B cell (primary cell): Measurements from ENCODE around the gene FKBP6. TPM values are rescaled to one million over a fixed set of nuclear protein-coding genes. Genes with fewer than 3 reads are reported as not detected.

Source experiments
- ATAC-seq: fragments of 200-7000 bp; cut with Tn5 transposase; one replicate; pipeline ENCODE4 v1.10.0; 2021; ENCODE audit warnings: low read depth, mild to moderate bottlenecking, moderate number of reproducible peaks, moderate library complexity
- CTCF ChIA-PET: fragments of 350-600 bp; sonication (Branson Sonifier 250); formaldehyde crosslinking; loops from one replicate; lab custom pipeline; 2021; ENCODE audit warnings: antibody characterized with exemption, inconsistent platforms; lab: Charles Lee
- POLR2A ChIA-PET: fragments of 350-600 bp; sonication (Branson Sonifier 250); formaldehyde crosslinking; loops from one replicate; lab custom pipeline; 2021; ENCODE audit warnings: antibody characterized with exemption; lab: Charles Lee
- DNase-seq: peaks from one replicate; pipeline ENCODE4 v3.0.0; 2013
- H2AFZ ChIP-seq: 2 replicates; pipeline ENCODE4 v1.6.1; 2012; ENCODE audit warnings: mild to moderate bottlenecking, low read depth, low read length; ENCODE audit not compliant: insufficient read depth, poor library complexity, severe bottlenecking
- H3K27ac ChIP-seq, 2 donors: 1 replicate in 1 of 2; 2 replicates in 1 of 2; pipeline ENCODE4 v1.5.1; 2012 to 2013; ENCODE audit warnings: low read length in 2 of 2, mild to moderate bottlenecking in 2 of 2, moderate library complexity in 1 of 2
- H3K27me3 ChIP-seq, 4 experiments: fragments of 200-600 bp in 1 of 4; sonication (generic) in 1 of 4; replicated peaks in 1 of 4; 1 replicate in 2 of 4; 2 replicates in 2 of 4; pipeline versions ENCODE4 v1.6.1 to v1.7.0; 2013 to 2016; ENCODE audit warnings: low read length in 3 of 4, mild to moderate bottlenecking in 2 of 4, mixed read lengths in 1 of 4, moderate library complexity in 1 of 4; ENCODE audit not compliant: insufficient read depth in 4 of 4, control insufficient read depth in 3 of 4; ENCODE audit errors: control extremely low read depth in 1 of 4
- H3K36me3 ChIP-seq, 2 experiments: replicated peaks in 1 of 2; 1 replicate in 1 of 2; 2 replicates in 1 of 2; pipeline versions ENCODE4 v1.6.1 to v1.7.1; 2013; ENCODE audit warnings: low read length in 1 of 2; ENCODE audit not compliant: insufficient read depth in 2 of 2, control insufficient read depth in 1 of 2; ENCODE audit errors: control extremely low read depth in 1 of 2, extremely low read depth in 1 of 2
- H3K4me1 ChIP-seq, 2 donors: fragments of 200-600 bp in 1 of 2; sonication (generic) in 1 of 2; 1 replicate in 1 of 2; 2 replicates in 1 of 2; pipeline versions ENCODE4 v1.5.1 to v1.6.1; 2013 to 2017; ENCODE audit warnings: low read length in 2 of 2; ENCODE audit not compliant: control insufficient read depth in 2 of 2, insufficient read depth in 2 of 2
- H3K4me2 ChIP-seq: replicated peaks from 2 replicates; pipeline ENCODE3; 2012; ENCODE audit warnings: mild to moderate bottlenecking, low read depth, low read length; ENCODE audit not compliant: poor library complexity, severe bottlenecking
- H3K4me3 ChIP-seq, 5 experiments: fragments of 200-600 bp in 1 of 5; sonication (generic) in 1 of 5; 1 replicate in 3 of 5; 2 replicates in 2 of 5; pipeline versions ENCODE4 v1.5.1 to v1.7.0; 2011 to 2016; ENCODE audit warnings: low read length in 4 of 5, mild to moderate bottlenecking in 4 of 5, low read depth in 2 of 5, control low read depth in 1 of 5, moderate library complexity in 1 of 5; ENCODE audit not compliant: insufficient read depth in 1 of 5; ENCODE audit errors: control extremely low read depth in 1 of 5, extremely low read depth in 1 of 5
- H3K79me2 ChIP-seq: fragments of 200-600 bp; sonication (generic); one replicate; pipeline ENCODE4 v1.6.0; 2016; ENCODE audit warnings: low read length; ENCODE audit not compliant: control insufficient read depth, insufficient read depth
- H3K9ac ChIP-seq: fragments of 200-600 bp; sonication (generic); 2 replicates; pipeline ENCODE4 v1.6.1; 2017; ENCODE audit warnings: mild to moderate bottlenecking, low read length, moderate library complexity
- H3K9me3 ChIP-seq, 3 donors: one replicate each; pipeline versions ENCODE4 v1.6.1 to v1.7.1; 2013; ENCODE audit warnings: low read length in 2 of 3; ENCODE audit not compliant: control insufficient read depth in 2 of 3, insufficient read depth in 1 of 3; ENCODE audit errors: control extremely low read depth in 1 of 3
- H4K20me1 ChIP-seq: 2 replicates; pipeline ENCODE4 v1.6.0; 2012; ENCODE audit warnings: mild to moderate bottlenecking, low read length; ENCODE audit not compliant: insufficient read depth, control insufficient read depth, poor library complexity, severe bottlenecking
- H3K27ac Mint-ChIP-seq: one replicate; pipeline ENCODE4 v1.8.0; 2021; ENCODE audit warnings: mixed read lengths
- H3K27me3 Mint-ChIP-seq: one replicate; pipeline ENCODE4 v1.8.0; 2021; ENCODE audit warnings: mixed read lengths
- H3K4me1 Mint-ChIP-seq: one replicate; pipeline ENCODE4 v1.8.0; 2021; ENCODE audit warnings: mixed read lengths
- H3K4me3 Mint-ChIP-seq: one replicate; pipeline ENCODE4 v1.8.0; 2021; ENCODE audit warnings: mixed read lengths
- H3K9me3 Mint-ChIP-seq: one replicate; pipeline ENCODE4 v1.8.0; 2022; ENCODE audit warnings: mixed read lengths; ENCODE audit not compliant: insufficient read depth
- EZH2 ChIP-seq: IDR thresholded peaks from 2 replicates; pipeline ENCODE4 v1.6.1; 2012; ENCODE audit warnings: borderline replicate concordance, low read depth, mild to moderate bottlenecking, moderate library complexity, low read length; ENCODE audit not compliant: insufficient read depth, poor library complexity, severe bottlenecking
- WGBS: methylation state at CpG from one replicate; pipeline ENCODE4 v1.1.5; 2013; ENCODE audit warnings: missing lambda C conversion rate; ENCODE audit not compliant: insufficient coverage; 5-methylcytosine and 5-hydroxymethylcytosine counted together
- intact Hi-C: fragments of 100-400 bp; cut with micrococcal nuclease; formaldehyde crosslinking; loops from one replicate; pipeline ENCODE4 v1.10.0; 2022
- polyA plus RNA-seq: library from polyadenylated mRNA; depleted of rRNA; stranded (reverse); fragments of >200 nt; gene quantifications from 2 replicates; pipeline ENCODE4 v1.2.3, GENCODE V29; 2012
- total RNA-seq, 2 donors: library from RNA; stranded (reverse); fragments of 120-200 nt in 1 of 2; gene quantifications; 1 replicate in 1 of 2; 2 replicates in 1 of 2; pipeline versions ENCODE4 v1.2.3 to v1.2.4, GENCODE V29; 2013 to 2022
- TF ChIP-seq, protein P1 (sequence below): fragments of 200-600 bp; IDR thresholded peaks from one replicate; pipeline ENCODE4 v1.8.0; 2022; ENCODE audit warnings: antibody characterized with exemption, mild to moderate bottlenecking

The FKBP6 gene
- total and polyA plus RNA-seq, 2 donors (not counting 1 experiment from before 2014, with no cell fraction given): not detected

DNA sequence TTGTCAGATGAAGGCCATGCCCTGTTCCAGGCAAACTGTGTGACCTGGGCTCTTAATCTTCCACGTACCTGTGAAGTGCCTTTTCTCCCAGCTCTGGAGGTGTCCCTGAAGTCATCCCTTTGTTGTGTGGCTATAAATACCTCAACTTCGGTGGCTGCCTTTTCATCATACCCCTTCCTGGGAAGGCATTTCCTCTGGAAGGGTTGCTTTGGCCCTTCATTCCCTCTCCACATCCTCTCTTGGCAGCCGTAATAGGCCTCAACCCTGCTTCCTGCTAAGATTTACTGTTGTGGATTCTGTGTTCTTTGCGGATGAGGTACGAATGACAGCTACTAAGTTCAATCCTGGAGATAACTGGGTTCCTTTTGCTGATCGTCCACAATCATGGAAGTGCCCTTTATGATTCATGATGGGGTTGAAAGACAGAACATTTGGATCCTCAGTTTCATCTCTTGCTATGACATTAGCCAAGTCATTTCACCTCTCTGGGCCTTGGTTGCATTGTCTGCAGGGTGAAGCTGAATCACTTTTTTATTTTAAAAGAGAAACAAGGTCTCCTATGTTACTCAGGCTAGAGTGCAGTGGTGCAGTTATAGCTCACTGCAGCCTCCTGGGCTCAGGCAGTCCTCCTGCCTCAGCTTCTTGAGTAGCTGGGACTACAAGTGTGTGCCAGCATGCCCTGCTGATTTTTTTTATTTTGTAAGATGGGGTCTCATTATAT lies 23.6 kb downstream of the FKBP6 start:
- 93% methylated on average over 4 of the region's 6 CpGs for WGBS
- Histone ChIP-seq H3K9me3 (peaks cover 0 to 4% (median 0%) of the 10 kb centered on the region in 3 donors), H3K27ac (no peak overlapping the region), H3K4me2 (no peak overlapping the region), H3K79me2 (no peaks in the 10 kb centered on the region), H3K27me3 (no peaks in the 10 kb centered on the region), H2AFZ (no peak overlapping the region), H3K9ac (no peak overlapping the region), H4K20me1 (no peaks in the 10 kb centered on the region), H3K36me3 (no peaks in the 10 kb centered on the region), H3K4me1 (no peaks in the 10 kb centered on the region), H3K4me3 (no peak overlapping the region)
- ChIA-PET CTCF (no interaction called here), POLR2A (no interaction called here)
- no peak for DNase-seq
- Mint-ChIP-seq H3K4me1 (no peaks in the 10 kb centered on the region), H3K9me3 (peaks cover 4% of the 10 kb centered on the region), H3K4me3 (no peak overlapping the region), H3K27ac (no peak overlapping the region), H3K27me3 (peaks cover 3% of the 10 kb centered on the region)
- intact Hi-C loops: no loop called here
- ATAC-seq: no peak
- TF ChIP-seq EZH2: no peak
- TF ChIP-seq, protein P1, sequence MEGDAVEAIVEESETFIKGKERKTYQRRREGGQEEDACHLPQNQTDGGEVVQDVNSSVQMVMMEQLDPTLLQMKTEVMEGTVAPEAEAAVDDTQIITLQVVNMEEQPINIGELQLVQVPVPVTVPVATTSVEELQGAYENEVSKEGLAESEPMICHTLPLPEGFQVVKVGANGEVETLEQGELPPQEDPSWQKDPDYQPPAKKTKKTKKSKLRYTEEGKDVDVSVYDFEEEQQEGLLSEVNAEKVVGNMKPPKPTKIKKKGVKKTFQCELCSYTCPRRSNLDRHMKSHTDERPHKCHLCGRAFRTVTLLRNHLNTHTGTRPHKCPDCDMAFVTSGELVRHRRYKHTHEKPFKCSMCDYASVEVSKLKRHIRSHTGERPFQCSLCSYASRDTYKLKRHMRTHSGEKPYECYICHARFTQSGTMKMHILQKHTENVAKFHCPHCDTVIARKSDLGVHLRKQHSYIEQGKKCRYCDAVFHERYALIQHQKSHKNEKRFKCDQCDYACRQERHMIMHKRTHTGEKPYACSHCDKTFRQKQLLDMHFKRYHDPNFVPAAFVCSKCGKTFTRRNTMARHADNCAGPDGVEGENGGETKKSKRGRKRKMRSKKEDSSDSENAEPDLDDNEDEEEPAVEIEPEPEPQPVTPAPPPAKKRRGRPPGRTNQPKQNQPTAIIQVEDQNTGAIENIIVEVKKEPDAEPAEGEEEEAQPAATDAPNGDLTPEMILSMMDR: no peak

DNA sequence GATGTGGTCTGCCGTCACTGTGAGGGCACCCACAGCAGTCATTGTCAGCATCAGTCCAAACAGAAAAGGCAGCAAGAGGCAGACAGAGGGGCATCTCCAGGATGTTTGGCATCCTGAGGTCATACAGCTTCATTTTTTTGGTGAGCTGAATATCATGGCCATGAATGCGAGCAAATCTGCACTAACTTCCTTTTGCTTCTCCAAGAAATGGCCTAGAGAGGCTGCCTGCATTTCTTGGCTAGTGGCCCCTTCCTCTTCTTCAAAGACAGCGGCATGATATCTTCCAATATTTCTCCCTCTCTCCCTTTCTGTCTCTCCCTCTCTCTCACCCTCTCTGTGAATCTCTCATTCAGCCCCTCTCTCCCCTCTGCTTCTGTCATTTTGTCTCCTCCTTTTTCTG lies 24.8 kb downstream of the FKBP6 start:
- ChIA-PET CTCF (no interaction called here), POLR2A (no interaction called here)
- no peak overlapping the region for H3K27ac Mint-ChIP-seq
- ATAC-seq (no peak), DNase-seq (no peak)
- intact Hi-C loops: no loop called here
- no peaks in the 10 kb centered on the region for H3K27me3 Mint-ChIP-seq
- WGBS: 93% methylated on average over 3 of the region's 3 CpGs
- H3K9me3 ChIP-seq: peaks cover 0 to 4% (median 0%) of the 10 kb centered on the region in 3 donors
- H3K4me3 ChIP-seq: no peak overlapping the region
- no peaks in the 10 kb centered on the region for H3K79me2 ChIP-seq
- H4K20me1 ChIP-seq: no peaks in the 10 kb centered on the region
- no peak overlapping the region for H2AFZ ChIP-seq
- H3K27me3 ChIP-seq: no peaks in the 10 kb centered on the region
- H3K9ac ChIP-seq: no peak overlapping the region
- no peak overlapping the region for H3K4me2 ChIP-seq
- H3K4me3 Mint-ChIP-seq: no peak overlapping the region
- no peak for TF ChIP-seq EZH2
- TF ChIP-seq, protein P1: no peak
- no peaks in the 10 kb centered on the region for H3K4me1 Mint-ChIP-seq
- H3K4me1 ChIP-seq: no peaks in the 10 kb centered on the region
- no peak overlapping the region for H3K27ac ChIP-seq
- H3K9me3 Mint-ChIP-seq: peaks cover 4% of the 10 kb centered on the region
- H3K36me3 ChIP-seq: no peaks in the 10 kb centered on the region
